TTC549 (cell line): ENCODE data around the gene MAFF.
"Not testable (repeated sequence)": the region's sequence is repeated elsewhere in the genome, so short reads cannot be mapped to it uniquely, and the experiment has no call there.

ENCODE experiments used
- FAIRE-seq: peaks from 2 replicates; lab custom pipeline; 2012; peaks lifted over from hg19 to GRCh38; lab: Jason Lieb, UNC

Gene MAFF

GRCh38 chr22:38201711-38202436, at the start of gene MAFF:
Gene MAFF, plus strand, starts transcription at chr22:38201994. Its CDS starts 11,860 bp downstream, at chr22:38213854.
- no peak for FAIRE-seq

GRCh38 chr22:38153821-38154562, 47.8 kb upstream of the MAFF start:
- no peak for FAIRE-seq

GRCh38 chr22:38154563-38154915, 47.3 kb upstream of the MAFF start:
- not testable (repeated sequence) for FAIRE-seq

GRCh38 chr22:38155703-38156102, 46.1 kb upstream of the MAFF start:
- FAIRE-seq = no peak

- no peak for FAIRE-seq
Measured at GRCh38 chr22:38162881-38163843, 38.6 kb upstream of the MAFF start.

GRCh38 chr22:38163844-38164550, 37.8 kb upstream of the MAFF start:
- FAIRE-seq = no peak

GRCh38 chr22:38164551-38164918, 37.3 kb upstream of the MAFF start:
- FAIRE-seq = no peak

GRCh38 chr22:38165922-38166593, 35.7 kb upstream of the MAFF start:
- FAIRE-seq = no peak

- FAIRE-seq = no peak
Measured at GRCh38 chr22:38167988-38168407, 33.8 kb upstream of the MAFF start.

GRCh38 chr22:38169116-38169515, 32.7 kb upstream of the MAFF start:
- FAIRE-seq = no peak

- FAIRE-seq = no peak
Measured at GRCh38 chr22:38170469-38170868, 31.3 kb upstream of the MAFF start.

GRCh38 chr22:38171927-38172831, 29.6 kb upstream of the MAFF start:
- FAIRE-seq = no peak

GRCh38 chr22:38172832-38173640, 28.8 kb upstream of the MAFF start:
- no peak for FAIRE-seq

- FAIRE-seq = no peak
Measured at GRCh38 chr22:38173641-38173906, 28.2 kb upstream of the MAFF start.

GRCh38 chr22:38174626-38175025, 27.2 kb upstream of the MAFF start:
- no peak for FAIRE-seq

- no peak for FAIRE-seq
Measured at GRCh38 chr22:38175206-38176118, 26.3 kb upstream of the MAFF start.

GRCh38 chr22:38176170-38176741, 25.5 kb upstream of the MAFF start:
- FAIRE-seq = no peak

GRCh38 chr22:38177044-38177443, 24.8 kb upstream of the MAFF start:
- no peak for FAIRE-seq
